Caco-2 (cell line): ENCODE results near the gene ANKRD53. TPM values are rescaled to one million over a fixed set of nuclear protein-coding genes. Genes with fewer than 3 reads are reported as not detected.

Experiments used
- BruUV-seq: library from RNA; stranded (reverse); fragments of 400-500 nt; replicated peaks from 2 replicates; lab custom pipeline; 2021; lab: Mats Ljungman, UMichigan
- CTCF ChIA-PET: fragments of 300-600 bp; sonication (Branson Sonifier 250); formaldehyde crosslinking; loops from one replicate; lab custom pipeline; 2022; ENCODE audit warnings: antibody characterized with exemption; lab: Charles Lee
- POLR2A ChIA-PET: fragments of 300-600 bp; sonication (Branson Sonifier 250); formaldehyde crosslinking; loops from one replicate; lab custom pipeline; 2022; ENCODE audit warnings: antibody characterized with exemption; lab: Charles Lee
- DNase-seq, 2 experiments: peaks; one replicate each; pipeline versions ENCODE4 v3.0.0 to v3.0.0-alpha.2; 2020 to 2022
- H3K27me3 ChIP-seq: replicated peaks from 2 replicates; pipeline ENCODE4 v1.6.0; 2011; ENCODE audit warnings: low read length; ENCODE audit not compliant: control insufficient read depth, insufficient read depth
- H3K36me3 ChIP-seq: 2 replicates; pipeline ENCODE4 v1.5.1; 2011; ENCODE audit warnings: low read length; ENCODE audit not compliant: control insufficient read depth, insufficient read depth
- H3K4me1 ChIP-seq: fragments of 250-450 bp; sonication (Bioruptor Pico); 2 replicates; pipeline ENCODE4 v1.5.1; 2020; ENCODE audit warnings: mild to moderate bottlenecking
- H3K4me3 ChIP-seq: 2 replicates; pipeline ENCODE4 v1.5.1; 2011; ENCODE audit warnings: low read depth, mild to moderate bottlenecking, control low read depth, low read length
- H3K9me3 ChIP-seq: fragments of 250-450 bp; sonication (Bioruptor Pico); 2 replicates; pipeline ENCODE4 v1.5.1; 2020; ENCODE audit warnings: mild to moderate bottlenecking, moderate library complexity
- H3K27ac Mint-ChIP-seq: one replicate; pipeline ENCODE4 v1.8.0; 2022; ENCODE audit warnings: mixed read lengths; ENCODE audit not compliant: unreplicated experiment
- H3K27me3 Mint-ChIP-seq: one replicate; pipeline ENCODE4 v1.8.0; 2022; ENCODE audit warnings: mixed read lengths; ENCODE audit not compliant: insufficient read depth, unreplicated experiment
- H3K36me3 Mint-ChIP-seq: one replicate; pipeline ENCODE4 v1.8.0; 2022; ENCODE audit warnings: mild to moderate bottlenecking, mixed read lengths; ENCODE audit not compliant: insufficient read depth, unreplicated experiment
- H3K4me1 Mint-ChIP-seq: one replicate; pipeline ENCODE4 v1.8.0; 2022; ENCODE audit warnings: low read depth, mixed read lengths; ENCODE audit not compliant: unreplicated experiment
- H3K4me3 Mint-ChIP-seq: one replicate; pipeline ENCODE4 v1.8.0; 2022; ENCODE audit warnings: mild to moderate bottlenecking, moderate library complexity, mixed read lengths; ENCODE audit not compliant: unreplicated experiment
- H3K9me3 Mint-ChIP-seq: one replicate; pipeline ENCODE4 v1.8.0; 2022; ENCODE audit warnings: mixed read lengths; ENCODE audit not compliant: unreplicated experiment
- CTCF ChIP-seq, 2 experiments: fragments of 200-600 bp in 1 of 2; IDR thresholded peaks; 1 replicate in 1 of 2; 2 replicates in 1 of 2; pipeline versions ENCODE4 v1.5.1 to v1.8.0; 2011 to 2022; ENCODE audit warnings: antibody characterized with exemption in 1 of 2, control low read depth in 1 of 2, inconsistent platforms in 1 of 2, low read depth in 1 of 2, low read length in 1 of 2, mild to moderate bottlenecking in 1 of 2, moderate library complexity in 1 of 2; ENCODE audit not compliant: insufficient read depth in 1 of 2, severe bottlenecking in 1 of 2, unreplicated experiment in 1 of 2
- intact Hi-C: fragments of 100-400 bp; cut with micrococcal nuclease; formaldehyde crosslinking; loops from one replicate; pipeline ENCODE4 v1.10.0; 2022; ENCODE audit not compliant: unreplicated experiment
- total RNA-seq: library from RNA; stranded (reverse); gene quantifications from 2 replicates; pipeline ENCODE4 v1.2.3, GENCODE V29; 2022

Gene ANKRD53
- total RNA-seq, 1 experiment from 2014 or later: 0.16 TPM

- H3K27me3 Mint-ChIP-seq: no peaks in the 10 kb centered on the region
- H3K4me3 ChIP-seq: no peak overlapping the region
- no peaks in the 10 kb centered on the region for H3K36me3 ChIP-seq
- H3K9me3 ChIP-seq: no peaks in the 10 kb centered on the region
- ChIA-PET CTCF (interaction anchor here (1.2 kb wide), 1 partner anchor 15 kb away, joined by 4 read pairs; no protein-coding TSS in a partner anchor), POLR2A (interaction anchor here (0.6 kb wide), 1 partner anchor 108 kb away, joined by 6 read pairs; no protein-coding TSS in a partner anchor)
- intact Hi-C loops: no loop called here
- no peaks in the 10 kb centered on the region for H3K9me3 Mint-ChIP-seq
- no TSS peak for BruUV-seq
- H3K27ac Mint-ChIP-seq: no peak overlapping the region
- H3K36me3 Mint-ChIP-seq: peaks cover 4% of the 10 kb centered on the region
- no peaks in the 10 kb centered on the region for H3K4me1 ChIP-seq
- no peak for DNase-seq
- no peak overlapping the region for H3K4me3 Mint-ChIP-seq
- no peaks in the 10 kb centered on the region for H3K4me1 Mint-ChIP-seq
- no peak for TF ChIP-seq CTCF (IDR thresholded peaks at IDR 0.05; ENCODE audit: insufficient read depth in 1 of 2, low read depth in 1 of 2, low read length in 1 of 2, severe bottlenecking in 1 of 2, unreplicated experiment in 1 of 2)
- no peaks in the 10 kb centered on the region for H3K27me3 ChIP-seq
Measured at GRCh38 chr2:70964133-70964532, 14.3 kb upstream of the ANKRD53 start.

GRCh38 chr2:70964596-70965386 is 13.6 kb upstream of the ANKRD53 start:
- Mint-ChIP-seq H3K4me3 (no peak overlapping the region), H3K27ac (no peak overlapping the region), H3K4me1 (no peaks in the 10 kb centered on the region), H3K36me3 (peaks cover 4% of the 10 kb centered on the region), H3K9me3 (no peaks in the 10 kb centered on the region), H3K27me3 (no peaks in the 10 kb centered on the region)
- H3K27me3 ChIP-seq: no peaks in the 10 kb centered on the region
- ChIA-PET POLR2A (interaction anchor here (0.6 kb wide), 1 partner anchor 108 kb away, joined by 6 read pairs; no protein-coding TSS in a partner anchor), CTCF (interaction anchor here (1.2 kb wide), 1 partner anchor 16 kb away, joined by 4 read pairs; no protein-coding TSS in a partner anchor)
- H3K4me1 ChIP-seq: no peaks in the 10 kb centered on the region
- no peaks in the 10 kb centered on the region for H3K9me3 ChIP-seq
- no peak for DNase-seq
- H3K4me3 ChIP-seq: no peak overlapping the region
- no peak for TF ChIP-seq CTCF (IDR thresholded peaks at IDR 0.05; ENCODE audit: insufficient read depth in 1 of 2, low read depth in 1 of 2, low read length in 1 of 2, severe bottlenecking in 1 of 2, unreplicated experiment in 1 of 2)
- BruUV-seq: no TSS peak
- H3K36me3 ChIP-seq: no peaks in the 10 kb centered on the region
- intact Hi-C loops: no loop called here

GRCh38 chr2:70965506-70965905 is 12.9 kb upstream of the ANKRD53 start:
- intact Hi-C loops: no loop called here
- Mint-ChIP-seq H3K4me1 (no peaks in the 10 kb centered on the region), H3K27ac (no peak overlapping the region), H3K27me3 (no peaks in the 10 kb centered on the region), H3K9me3 (no peaks in the 10 kb centered on the region), H3K36me3 (peaks cover 4% of the 10 kb centered on the region), H3K4me3 (no peak overlapping the region)
- Histone ChIP-seq H3K4me1 (no peaks in the 10 kb centered on the region), H3K9me3 (no peaks in the 10 kb centered on the region), H3K27me3 (no peaks in the 10 kb centered on the region), H3K36me3 (no peaks in the 10 kb centered on the region), H3K4me3 (no peak overlapping the region)
- POLR2A ChIA-PET: no interaction called here
- no TSS peak for BruUV-seq
- DNase-seq: no peak
- TF ChIP-seq CTCF (IDR thresholded peaks at IDR 0.05; ENCODE audit: insufficient read depth in 1 of 2, low read depth in 1 of 2, low read length in 1 of 2, severe bottlenecking in 1 of 2, unreplicated experiment in 1 of 2): no peak
- CTCF ChIA-PET: no interaction called here
